ENCODE measurements around the gene PKD1L1. TPM values are rescaled to one million over a fixed set of nuclear protein-coding genes. Genes with fewer than 3 reads are reported as not detected.

Gene PKD1L1
- total RNA-seq, 1 donor from 2014 or later = 0.05 TPM

GRCh38 chr7:47950714-47951113, 2.4 kb upstream of the PKD1L1 start:
- Mint-ChIP-seq H3K4me1 (ENCODE audit: unreplicated experiment) (peaks cover 8% of the 10 kb centered on the region), H3K27me3 (ENCODE audit: unreplicated experiment) (no peaks in the 10 kb centered on the region), H3K4me3 (ENCODE audit: unreplicated experiment) (no peak overlapping the region), H3K27ac (ENCODE audit: unreplicated experiment) (no peak overlapping the region), H3K36me3 (ENCODE audit: unreplicated experiment) (peaks cover 3% of the 10 kb centered on the region), H3K9me3 (ENCODE audit: unreplicated experiment) (no peaks in the 10 kb centered on the region)
- peak; percentile 34 for DNase-seq (ENCODE audit: extremely low spot score, unreplicated experiment)
- no peak for TF ChIP-seq CTCF (IDR thresholded peaks at IDR 0.05)

GRCh38 chr7:47949703-47950102, 1.4 kb upstream of the PKD1L1 start:
- peaks cover 10% of the 10 kb centered on the region for H3K4me1 Mint-ChIP-seq (ENCODE audit: unreplicated experiment)
- no peak for TF ChIP-seq CTCF (IDR thresholded peaks at IDR 0.05)
- H3K27ac Mint-ChIP-seq (ENCODE audit: unreplicated experiment) = no peak overlapping the region
- DNase-seq (ENCODE audit: extremely low spot score, unreplicated experiment) = peak; percentile 57
- H3K9me3 Mint-ChIP-seq (ENCODE audit: unreplicated experiment) = no peaks in the 10 kb centered on the region
- no peak overlapping the region for H3K4me3 Mint-ChIP-seq (ENCODE audit: unreplicated experiment)
- peaks cover 3% of the 10 kb centered on the region for H3K36me3 Mint-ChIP-seq (ENCODE audit: unreplicated experiment)
- no peaks in the 10 kb centered on the region for H3K27me3 Mint-ChIP-seq (ENCODE audit: unreplicated experiment)

- Mint-ChIP-seq H3K36me3 (ENCODE audit: unreplicated experiment) (no peaks in the 10 kb centered on the region), H3K9me3 (ENCODE audit: unreplicated experiment) (no peaks in the 10 kb centered on the region), H3K4me1 (ENCODE audit: unreplicated experiment) (peaks cover 23% of the 10 kb centered on the region), H3K27me3 (ENCODE audit: unreplicated experiment) (no peaks in the 10 kb centered on the region), H3K27ac (ENCODE audit: unreplicated experiment) (no peak overlapping the region), H3K4me3 (ENCODE audit: unreplicated experiment) (no peak overlapping the region)
- TF ChIP-seq CTCF (IDR thresholded peaks at IDR 0.05) = no peak
- DNase-seq (ENCODE audit: extremely low spot score, unreplicated experiment) = peak; percentile 57
Observed at GRCh38 chr7:47947355-47947749, 914 bp downstream of the PKD1L1 start.

GRCh38 chr7:47946581-47947354, 1.5 kb downstream of the PKD1L1 start:
- no peak for DNase-seq (ENCODE audit: extremely low spot score, unreplicated experiment)
- H3K9me3 Mint-ChIP-seq (ENCODE audit: unreplicated experiment) = no peaks in the 10 kb centered on the region
- no peak for TF ChIP-seq CTCF (IDR thresholded peaks at IDR 0.05)
- H3K27ac Mint-ChIP-seq (ENCODE audit: unreplicated experiment) = no peak overlapping the region
- H3K36me3 Mint-ChIP-seq (ENCODE audit: unreplicated experiment) = no peaks in the 10 kb centered on the region
- no peak overlapping the region for H3K4me3 Mint-ChIP-seq (ENCODE audit: unreplicated experiment)
- H3K27me3 Mint-ChIP-seq (ENCODE audit: unreplicated experiment) = no peaks in the 10 kb centered on the region
- H3K4me1 Mint-ChIP-seq (ENCODE audit: unreplicated experiment) = peaks cover 27% of the 10 kb centered on the region

- no peak overlapping the region for H3K4me3 Mint-ChIP-seq (ENCODE audit: unreplicated experiment)
- no peaks in the 10 kb centered on the region for H3K27me3 Mint-ChIP-seq (ENCODE audit: unreplicated experiment)
- H3K4me1 Mint-ChIP-seq (ENCODE audit: unreplicated experiment) = peaks cover 40% of the 10 kb centered on the region
- DNase-seq (ENCODE audit: extremely low spot score, unreplicated experiment) = peak; percentile 86
- TF ChIP-seq CTCF (IDR thresholded peaks at IDR 0.05) = peak; percentile 86
- H3K9me3 Mint-ChIP-seq (ENCODE audit: unreplicated experiment) = no peaks in the 10 kb centered on the region
- H3K27ac Mint-ChIP-seq (ENCODE audit: unreplicated experiment) = no peak overlapping the region
- no peaks in the 10 kb centered on the region for H3K36me3 Mint-ChIP-seq (ENCODE audit: unreplicated experiment)
Observed at GRCh38 chr7:47945261-47946015, 2.8 kb downstream of the PKD1L1 start.
